ENCODE data around the gene PCDHB11.
"Not testable (repeated sequence)": the region's sequence is repeated elsewhere in the genome, so short reads cannot be mapped to it uniquely, and the experiment has no call there.

Gene PCDHB11

DNA sequence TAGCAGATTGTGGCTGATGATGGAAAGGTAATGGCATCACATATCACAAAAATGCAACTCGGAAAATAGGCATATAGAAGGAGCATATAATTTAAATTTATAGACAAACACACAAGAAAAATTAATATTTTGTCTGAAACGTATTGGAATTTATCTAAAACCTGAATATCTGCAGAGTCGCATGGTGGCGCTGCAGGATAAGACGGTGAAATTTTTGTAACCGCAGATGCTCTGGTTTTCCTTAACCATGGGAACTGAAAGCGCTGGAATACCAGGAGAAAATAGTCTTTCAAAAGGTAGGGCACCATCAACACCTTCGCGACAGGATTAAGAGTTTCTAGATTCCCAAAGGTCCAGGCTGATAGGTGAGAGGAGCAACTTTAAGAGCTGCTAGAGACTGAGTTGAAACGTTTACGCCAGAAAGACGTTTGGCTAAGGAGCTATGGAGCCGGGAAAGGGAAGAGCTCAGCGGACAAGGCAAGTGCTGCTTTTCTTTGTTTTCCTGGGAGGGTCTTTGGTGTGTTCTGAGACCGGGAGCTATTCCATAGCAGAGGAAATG, 34.8 kb downstream of the PCDHB11 start:
- Histone ChIP-seq H3K27ac (no peak overlapping the region), H3K4me3 (peak overlapping the region in 1 of 7 experiments; percentile 5)

DNA sequence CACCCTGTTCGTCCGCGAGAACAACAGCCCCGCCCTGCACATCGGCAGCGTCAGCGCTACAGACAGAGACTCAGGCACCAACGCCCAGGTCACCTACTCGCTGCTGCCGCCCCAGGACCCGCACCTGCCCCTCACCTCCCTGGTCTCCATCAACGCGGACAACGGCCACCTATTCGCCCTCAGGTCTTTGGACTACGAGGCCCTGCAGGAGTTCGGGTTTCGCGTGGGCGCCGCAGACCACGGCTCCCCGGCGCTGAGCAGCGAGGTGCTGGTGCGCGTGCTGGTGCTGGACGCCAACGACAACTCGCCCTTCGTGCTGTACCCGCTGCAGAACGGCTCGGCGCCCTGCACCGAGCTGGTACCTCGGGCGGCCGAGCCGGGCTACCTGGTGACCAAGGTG, 36.5 kb downstream of the PCDHB11 start:
- H3K27ac ChIP-seq, H3K4me3 ChIP-seq: not testable (repeated sequence)

DNA sequence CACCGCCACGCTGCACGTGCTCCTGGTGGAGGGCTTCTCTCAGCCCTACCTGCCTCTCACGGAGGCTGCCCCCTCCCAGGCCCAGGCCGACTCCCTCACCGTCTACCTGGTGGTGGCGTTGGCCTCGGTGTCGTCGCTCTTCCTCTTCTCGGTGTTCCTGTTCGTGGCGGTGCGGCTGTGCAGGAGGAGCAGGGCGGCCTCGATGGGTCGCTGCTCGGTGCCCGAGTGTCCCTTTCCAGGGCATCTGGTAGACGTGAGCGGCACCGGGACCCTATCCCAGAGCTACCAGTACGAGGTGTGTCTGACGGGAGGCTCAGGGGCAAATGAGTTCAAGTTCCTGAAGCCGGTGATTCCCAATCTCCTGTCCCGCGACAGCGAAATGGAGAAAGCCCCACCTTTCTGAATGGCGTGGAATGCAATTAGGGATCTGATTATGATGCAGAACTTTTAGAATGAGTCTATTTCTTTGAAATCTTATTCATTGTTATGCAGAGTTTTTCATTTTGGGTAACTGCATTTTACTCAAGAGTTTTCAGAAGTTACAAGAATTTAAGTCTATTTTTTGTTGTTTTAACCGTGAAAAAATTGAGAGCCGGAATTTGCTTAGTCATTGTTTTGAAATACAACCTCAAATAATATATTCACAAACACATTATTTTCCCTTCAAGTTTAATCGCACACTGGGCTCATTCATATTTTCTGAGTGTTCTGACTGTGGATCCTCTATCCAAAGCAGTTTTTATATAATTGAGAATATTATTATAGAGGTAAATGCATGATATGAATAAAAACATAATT, 37.3 kb downstream of the PCDHB11 start:
- no peak overlapping the region for H3K27ac ChIP-seq
- H3K4me3 ChIP-seq: no peak overlapping the region

DNA sequence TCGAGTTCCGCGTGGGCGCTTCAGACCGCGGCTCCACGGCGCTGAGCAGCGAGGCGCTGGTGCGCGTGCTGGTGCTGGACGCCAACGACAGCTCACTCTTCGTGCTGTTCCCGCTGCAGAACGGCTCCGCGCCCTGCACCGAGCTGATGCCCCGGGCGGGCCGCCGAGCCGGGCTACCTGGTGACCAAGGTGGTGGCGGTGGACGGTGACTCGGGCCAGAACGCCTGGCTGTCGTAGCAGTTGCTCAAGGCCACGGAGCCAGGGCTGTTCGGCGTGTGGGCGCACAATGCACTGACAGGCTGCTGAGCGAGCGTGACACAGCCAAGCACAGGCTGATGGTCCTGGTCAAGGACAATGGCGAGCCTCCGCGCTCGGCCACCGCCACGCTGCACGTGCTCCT, 42.1 kb downstream of the PCDHB11 start:
- no peak overlapping the region for H3K4me3 ChIP-seq
- no peak overlapping the region for H3K27ac ChIP-seq

DNA sequence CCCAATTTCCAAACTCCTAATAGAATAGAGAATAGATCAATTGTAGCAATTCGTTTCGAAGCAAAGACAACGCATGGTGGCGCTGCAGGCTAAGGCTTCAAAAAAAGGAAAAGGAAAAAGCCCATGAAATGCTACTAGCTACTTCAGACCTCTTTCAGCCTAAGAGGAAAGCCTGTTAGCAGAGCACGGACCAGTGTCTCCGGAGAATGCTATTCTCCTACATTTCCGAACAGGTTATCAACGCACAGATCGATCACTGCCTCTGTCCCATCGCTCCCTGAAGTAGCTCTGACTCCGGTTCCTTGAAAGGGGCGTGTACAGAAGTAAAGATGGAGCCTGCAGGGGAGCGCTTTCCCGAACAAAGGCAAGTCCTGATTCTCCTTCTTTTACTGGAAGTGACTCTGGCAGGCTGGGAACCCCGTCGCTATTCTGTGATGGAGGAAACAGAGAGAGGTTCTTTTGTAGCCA, 45.9 kb downstream of the PCDHB11 start, which contains the start of gene PCDHB15:
PCDHB15 (plus strand) TSS at position 146 of the 468 bp plus-strand sequence; CDS start at position 330, 184 bp downstream.
- Histone ChIP-seq H3K27ac (no peak within 1 kb of the TSS), H3K4me3 (no peak within 1 kb of the TSS)

DNA sequence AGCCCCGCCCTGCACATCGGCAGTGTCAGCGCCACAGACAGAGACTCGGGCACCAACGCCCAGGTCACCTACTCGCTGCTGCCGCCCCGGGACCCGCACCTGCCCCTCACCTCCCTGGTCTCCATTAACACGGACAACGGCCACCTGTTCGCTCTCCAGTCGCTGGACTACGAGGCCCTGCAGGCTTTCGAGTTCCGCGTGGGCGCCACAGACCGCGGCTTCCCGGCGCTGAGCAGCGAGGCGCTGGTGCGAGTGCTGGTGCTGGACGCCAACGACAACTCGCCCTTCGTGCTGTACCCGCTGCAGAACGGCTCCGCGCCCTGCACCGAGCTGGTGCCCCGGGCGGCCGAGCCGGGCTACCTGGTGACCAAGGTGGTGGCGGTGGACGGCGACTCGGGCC, 47.5 kb downstream of the PCDHB11 start:
- H3K4me3 ChIP-seq, H3K27ac ChIP-seq: not testable (repeated sequence)

DNA sequence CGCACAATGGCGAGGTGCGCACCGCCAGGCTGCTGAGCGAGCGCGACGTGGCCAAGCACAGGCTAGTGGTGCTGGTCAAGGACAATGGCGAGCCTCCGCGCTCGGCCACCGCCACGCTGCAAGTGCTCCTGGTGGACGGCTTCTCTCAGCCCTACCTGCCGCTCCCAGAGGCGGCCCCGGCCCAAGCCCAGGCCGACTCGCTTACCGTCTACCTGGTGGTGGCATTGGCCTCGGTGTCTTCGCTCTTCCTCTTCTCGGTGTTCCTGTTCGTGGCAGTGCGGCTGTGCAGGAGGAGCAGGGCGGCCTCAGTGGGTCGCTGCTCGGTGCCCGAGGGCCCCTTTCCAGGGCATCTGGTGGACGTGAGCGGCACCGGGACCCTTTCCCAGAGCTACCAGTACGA, 48.0 kb downstream of the PCDHB11 start:
- H3K4me3 ChIP-seq, H3K27ac ChIP-seq: not testable (repeated sequence)

DNA sequence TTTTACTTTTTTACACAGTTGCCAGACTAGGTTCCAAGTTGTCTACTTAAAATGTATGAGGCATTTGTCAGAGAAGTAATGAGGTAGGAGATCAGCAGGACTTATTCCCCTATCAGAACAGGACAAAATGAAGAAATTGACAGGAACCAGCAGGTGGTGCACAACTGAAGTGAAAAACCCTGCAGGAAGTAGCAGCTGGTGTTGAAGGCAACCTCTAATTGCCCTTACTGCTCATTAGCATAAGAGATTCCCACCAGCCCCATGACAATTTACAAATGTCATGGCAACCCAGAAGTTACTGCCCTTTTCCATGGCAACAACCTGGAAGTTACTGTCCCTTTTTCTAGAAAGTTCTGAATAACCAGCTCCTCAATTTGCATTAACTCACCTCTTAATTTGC, 51.1 kb downstream of the PCDHB11 start:
- Histone ChIP-seq H3K27ac (no peak overlapping the region), H3K4me3 (no peak overlapping the region)

All from skin epidermis (tissue), 12 donors.